ENCODE results near the gene RIN1.

- no peak for TF ChIP-seq POLR2AphosphoS5 (IDR thresholded peaks at IDR 0.05; ENCODE audit: low read depth)
- TF ChIP-seq EZH2phosphoT487 (IDR thresholded peaks at IDR 0.05; ENCODE audit: unreplicated experiment): no peak
- TF ChIP-seq CTCF (conservative IDR thresholded peaks at IDR 0.05; ENCODE audit: low read depth in 2 of 2): no peak
- TF ChIP-seq CREB1 (CRISPR knock-in tag; IDR thresholded peaks at IDR 0.05; ENCODE audit: low read depth): no peak
- TF ChIP-seq EZH2 (IDR thresholded peaks at IDR 0.05; ENCODE audit: low read depth, unreplicated experiment): no peak
- no peak for TF ChIP-seq REST (IDR thresholded peaks at IDR 0.05; ENCODE audit: unreplicated experiment)
- TF ChIP-seq ZNF114 (CRISPR knock-in tag; IDR thresholded peaks at IDR 0.05): no peak
- TF ChIP-seq JUNB (IDR thresholded peaks at IDR 0.05; ENCODE audit: unreplicated experiment): no peak
- no peak for TF ChIP-seq STAT1 (IDR thresholded peaks at IDR 0.05; ENCODE audit: unreplicated experiment)
- TF ChIP-seq ETS1 (IDR thresholded peaks at IDR 0.05): no peak
- no peak for TF ChIP-seq ZNF462 (CRISPR knock-in tag; IDR thresholded peaks at IDR 0.05)
Measured at GRCh38 chr11:66332371-66333219, 3.6 kb downstream of the RIN1 start.
